ENCODE data around the gene PCP2.

PCP2 gene

GRCh38 chr19:7582446-7582845 is 51.1 kb downstream of the PCP2 start:
- Histone ChIP-seq H4K20me1 (ENCODE audit: insufficient read depth, low read length, poor library complexity, severe bottlenecking) (no peaks in the 10 kb centered on the region), H3K9me3 (ENCODE audit: insufficient read depth, low read depth, low read length) (no peaks in the 10 kb centered on the region), H3F3A (ENCODE audit: low read depth) (no peaks in the 10 kb centered on the region), H3K4me2 (ENCODE audit: low read depth, low read length, poor library complexity, severe bottlenecking) (no peak overlapping the region), H2AFZ (ENCODE audit: low read length) (no peak overlapping the region), H3K36me3 (ENCODE audit: insufficient read depth, low read length) (no peaks in the 10 kb centered on the region), H3K4me3 (ENCODE audit: low read length, poor library complexity, severe bottlenecking) (no peak overlapping the region), H3K79me2 (ENCODE audit: insufficient read depth, low read length) (no peaks in the 10 kb centered on the region), H3K27me3 (ENCODE audit: insufficient read depth, low read length, poor library complexity, severe bottlenecking) (no peaks in the 10 kb centered on the region), H3K4me1 (ENCODE audit: insufficient read depth, low read length, poor library complexity, severe bottlenecking) (no peaks in the 10 kb centered on the region), H3K9ac (ENCODE audit: low read depth, low read length, poor library complexity, severe bottlenecking) (no peak overlapping the region), H3K9me2 (replicated peaks; ENCODE audit: low read depth, low read length) (no peaks in the 10 kb centered on the region)
- TF ChIP-seq CTCF (conservative IDR thresholded peaks at IDR 0.05; ENCODE audit: low read length) = no peak
- TF ChIP-seq EZH2phosphoT487 (IDR thresholded peaks at IDR 0.05; ENCODE audit: borderline replicate concordance) = no peak
